ENCODE measurements around the gene PLSCR4. TPM values are rescaled to one million over a fixed set of nuclear protein-coding genes. Genes with fewer than 3 reads are reported as not detected.

PLSCR4 gene
- total RNA-seq, 1 experiment from 2014 or later = 3.5 TPM

DNA sequence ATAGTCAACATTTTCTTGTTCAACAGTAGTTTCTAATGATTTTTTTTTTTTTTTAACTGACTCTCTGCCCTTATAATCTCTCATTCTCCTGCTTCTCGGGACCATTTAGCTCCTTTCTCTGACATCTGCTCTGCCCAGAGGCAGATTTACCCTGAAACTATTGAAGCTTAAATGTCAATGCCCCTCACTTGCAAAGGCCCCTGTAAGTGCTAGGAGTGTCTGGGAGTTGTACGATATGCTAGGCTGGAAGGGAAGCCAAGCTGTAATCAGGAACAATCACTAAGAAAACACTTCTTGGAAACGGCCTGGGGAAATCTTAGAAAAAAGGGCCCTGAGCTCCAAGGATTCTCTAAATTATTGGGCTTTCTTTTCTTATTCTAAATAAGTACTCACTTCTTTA lies 84.1 kb downstream of the PLSCR4 start:
- intact Hi-C loops (cut with micrococcal nuclease; ENCODE audit: unreplicated experiment) (no loop called here), in situ Hi-C loops (cut with HindIII; ENCODE audit: low pct_unique_long_range_greater_than_20kb, low sequenced_read_pairs) (no loop called here)
- no peaks in the 10 kb centered on the region for H3K27me3 ChIP-seq (ENCODE audit: control insufficient read depth, insufficient read depth, low read length)
- H3K9me3 ChIP-seq (ENCODE audit: control insufficient read depth, insufficient read depth, low read depth, low read length) = no peaks in the 10 kb centered on the region
- peak overlapping the region; percentile 99 for H3K27ac ChIP-seq (ENCODE audit: low read length)
- no peaks in the 10 kb centered on the region for H3K36me3 ChIP-seq (ENCODE audit: control insufficient read depth, insufficient read depth, low read length)
- TF ChIP-seq, protein P1, sequence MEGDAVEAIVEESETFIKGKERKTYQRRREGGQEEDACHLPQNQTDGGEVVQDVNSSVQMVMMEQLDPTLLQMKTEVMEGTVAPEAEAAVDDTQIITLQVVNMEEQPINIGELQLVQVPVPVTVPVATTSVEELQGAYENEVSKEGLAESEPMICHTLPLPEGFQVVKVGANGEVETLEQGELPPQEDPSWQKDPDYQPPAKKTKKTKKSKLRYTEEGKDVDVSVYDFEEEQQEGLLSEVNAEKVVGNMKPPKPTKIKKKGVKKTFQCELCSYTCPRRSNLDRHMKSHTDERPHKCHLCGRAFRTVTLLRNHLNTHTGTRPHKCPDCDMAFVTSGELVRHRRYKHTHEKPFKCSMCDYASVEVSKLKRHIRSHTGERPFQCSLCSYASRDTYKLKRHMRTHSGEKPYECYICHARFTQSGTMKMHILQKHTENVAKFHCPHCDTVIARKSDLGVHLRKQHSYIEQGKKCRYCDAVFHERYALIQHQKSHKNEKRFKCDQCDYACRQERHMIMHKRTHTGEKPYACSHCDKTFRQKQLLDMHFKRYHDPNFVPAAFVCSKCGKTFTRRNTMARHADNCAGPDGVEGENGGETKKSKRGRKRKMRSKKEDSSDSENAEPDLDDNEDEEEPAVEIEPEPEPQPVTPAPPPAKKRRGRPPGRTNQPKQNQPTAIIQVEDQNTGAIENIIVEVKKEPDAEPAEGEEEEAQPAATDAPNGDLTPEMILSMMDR (IDR thresholded peaks at IDR 0.05) = no peak
- TF ChIP-seq TCF7L2 (IDR thresholded peaks at IDR 0.05; ENCODE audit: low read depth, low read length) (no peak), SIN3A (IDR thresholded peaks at IDR 0.05; ENCODE audit: borderline replicate concordance, insufficient read depth, low read depth, low read length) (no peak), POLR2AphosphoS5 (IDR thresholded peaks at IDR 0.05; ENCODE audit: low read depth, low read length) (no peak)
- TF ChIP-seq, protein P2, sequence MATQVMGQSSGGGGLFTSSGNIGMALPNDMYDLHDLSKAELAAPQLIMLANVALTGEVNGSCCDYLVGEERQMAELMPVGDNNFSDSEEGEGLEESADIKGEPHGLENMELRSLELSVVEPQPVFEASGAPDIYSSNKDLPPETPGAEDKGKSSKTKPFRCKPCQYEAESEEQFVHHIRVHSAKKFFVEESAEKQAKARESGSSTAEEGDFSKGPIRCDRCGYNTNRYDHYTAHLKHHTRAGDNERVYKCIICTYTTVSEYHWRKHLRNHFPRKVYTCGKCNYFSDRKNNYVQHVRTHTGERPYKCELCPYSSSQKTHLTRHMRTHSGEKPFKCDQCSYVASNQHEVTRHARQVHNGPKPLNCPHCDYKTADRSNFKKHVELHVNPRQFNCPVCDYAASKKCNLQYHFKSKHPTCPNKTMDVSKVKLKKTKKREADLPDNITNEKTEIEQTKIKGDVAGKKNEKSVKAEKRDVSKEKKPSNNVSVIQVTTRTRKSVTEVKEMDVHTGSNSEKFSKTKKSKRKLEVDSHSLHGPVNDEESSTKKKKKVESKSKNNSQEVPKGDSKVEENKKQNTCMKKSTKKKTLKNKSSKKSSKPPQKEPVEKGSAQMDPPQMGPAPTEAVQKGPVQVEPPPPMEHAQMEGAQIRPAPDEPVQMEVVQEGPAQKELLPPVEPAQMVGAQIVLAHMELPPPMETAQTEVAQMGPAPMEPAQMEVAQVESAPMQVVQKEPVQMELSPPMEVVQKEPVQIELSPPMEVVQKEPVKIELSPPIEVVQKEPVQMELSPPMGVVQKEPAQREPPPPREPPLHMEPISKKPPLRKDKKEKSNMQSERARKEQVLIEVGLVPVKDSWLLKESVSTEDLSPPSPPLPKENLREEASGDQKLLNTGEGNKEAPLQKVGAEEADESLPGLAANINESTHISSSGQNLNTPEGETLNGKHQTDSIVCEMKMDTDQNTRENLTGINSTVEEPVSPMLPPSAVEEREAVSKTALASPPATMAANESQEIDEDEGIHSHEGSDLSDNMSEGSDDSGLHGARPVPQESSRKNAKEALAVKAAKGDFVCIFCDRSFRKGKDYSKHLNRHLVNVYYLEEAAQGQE (IDR thresholded peaks at IDR 0.05; ENCODE audit: insufficient read depth in 1 of 2, low read depth in 2 of 2, low read length in 1 of 2) = no peak
- ChIA-PET CTCF (interaction anchor here (1.4 kb wide), 1 partner anchor 23 kb away, joined by 3 read pairs; no protein-coding TSS in a partner anchor), POLR2A (no interaction called here)
- ATAC-seq (peak; percentile 40; the same call in 1 of the 2 replicates), DNase-seq (ENCODE audit: low read depth, low spot score) (no peak)
- peaks cover 54% of the 10 kb centered on the region for H3K4me1 ChIP-seq (ENCODE audit: control insufficient read depth, insufficient read depth, low read length)
- H3K4me3 ChIP-seq (ENCODE audit: low read depth in 2 of 2, low read length in 2 of 2) = peak overlapping the region in 1 of 2 experiments; percentile 11; a peak in 1 of 4 replicates
- BruUV-seq (replicated peaks) = no TSS peak

GRCh38 chr3:146166415-146166821 lies 84.5 kb downstream of the PLSCR4 start:
- Histone ChIP-seq H3K9me3 (ENCODE audit: control insufficient read depth, insufficient read depth, low read depth, low read length) (no peaks in the 10 kb centered on the region), H3K27me3 (ENCODE audit: control insufficient read depth, insufficient read depth, low read length) (no peaks in the 10 kb centered on the region), H3K4me1 (ENCODE audit: control insufficient read depth, insufficient read depth, low read length) (peaks cover 51% of the 10 kb centered on the region), H3K36me3 (ENCODE audit: control insufficient read depth, insufficient read depth, low read length) (no peaks in the 10 kb centered on the region), H3K4me3 (ENCODE audit: low read depth in 2 of 2, low read length in 2 of 2) (peak overlapping the region in 1 of 2 experiments; percentile 11; a peak in 1 of 4 replicates), H3K27ac (ENCODE audit: low read length) (peak overlapping the region; percentile 99)
- POLR2A ChIA-PET = no interaction called here
- intact Hi-C loops (cut with micrococcal nuclease; ENCODE audit: unreplicated experiment) (no loop called here), in situ Hi-C loops (cut with HindIII; ENCODE audit: low pct_unique_long_range_greater_than_20kb, low sequenced_read_pairs) (no loop called here)
- DNase-seq (ENCODE audit: low read depth, low spot score) (no peak), ATAC-seq (no peak)
- no TSS peak for BruUV-seq (replicated peaks)
- CTCF ChIA-PET = interaction anchor here (1.4 kb wide), 1 partner anchor 23 kb away, joined by 3 read pairs; no protein-coding TSS in a partner anchor
- TF ChIP-seq SIN3A (IDR thresholded peaks at IDR 0.05; ENCODE audit: borderline replicate concordance, insufficient read depth, low read depth, low read length) (no peak), POLR2AphosphoS5 (IDR thresholded peaks at IDR 0.05; ENCODE audit: low read depth, low read length) (no peak), TCF7L2 (IDR thresholded peaks at IDR 0.05; ENCODE audit: low read depth, low read length) (no peak)
- TF ChIP-seq, protein P1 (IDR thresholded peaks at IDR 0.05) = no peak
- TF ChIP-seq, protein P2 (IDR thresholded peaks at IDR 0.05; ENCODE audit: insufficient read depth in 1 of 2, low read depth in 2 of 2, low read length in 1 of 2) = no peak
